SK-N-MC (cell line): ENCODE results near the gene PCYOX1L.

Experiments used
- EZH2 ChIP-seq: fragments of 200-600 bp; sonication (generic); IDR thresholded peaks from one replicate; pipeline ENCODE4 v1.6.1; 2017; ENCODE audit warnings: antibody characterized with exemption
- POLR2AphosphoS5 ChIP-seq: IDR thresholded peaks from 2 replicates; pipeline ENCODE4 v1.6.1; 2012; ENCODE audit warnings: mild to moderate bottlenecking, low read depth, low read length, borderline replicate concordance

- TF ChIP-seq POLR2AphosphoS5 (no peak), EZH2 (no peak)
These were observed 6.1 kb downstream of the PCYOX1L start for GRCh38 chr5:149363936-149364335.
